Measurements from ENCODE around the gene POT1.
A peak's percentile ranks its signal among the peaks of the same experiment; 100 is the strongest.

POT1 gene

DNA sequence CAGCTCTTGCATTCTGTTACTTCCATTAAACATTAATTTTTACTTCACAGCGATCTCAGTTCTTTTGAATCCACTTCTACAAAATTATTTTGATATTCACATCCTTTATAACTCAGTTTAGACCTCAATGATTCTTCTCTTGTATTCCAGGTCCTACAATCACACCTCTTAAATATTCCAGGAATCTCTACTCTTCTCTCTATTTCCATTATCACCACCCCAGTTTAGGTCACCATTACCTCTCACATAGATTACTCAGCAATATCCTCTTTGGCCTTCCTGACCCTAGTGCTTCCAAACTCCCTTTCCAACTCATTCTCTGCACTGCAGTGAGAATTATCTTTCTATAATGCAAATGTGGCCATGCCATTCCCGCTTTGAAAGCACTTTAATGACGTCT lies 136.9 kb downstream of the POT1 start:
- H3K4me3 ChIP-seq (ENCODE audit: low read depth, low read length), result no peak overlapping the region

DNA sequence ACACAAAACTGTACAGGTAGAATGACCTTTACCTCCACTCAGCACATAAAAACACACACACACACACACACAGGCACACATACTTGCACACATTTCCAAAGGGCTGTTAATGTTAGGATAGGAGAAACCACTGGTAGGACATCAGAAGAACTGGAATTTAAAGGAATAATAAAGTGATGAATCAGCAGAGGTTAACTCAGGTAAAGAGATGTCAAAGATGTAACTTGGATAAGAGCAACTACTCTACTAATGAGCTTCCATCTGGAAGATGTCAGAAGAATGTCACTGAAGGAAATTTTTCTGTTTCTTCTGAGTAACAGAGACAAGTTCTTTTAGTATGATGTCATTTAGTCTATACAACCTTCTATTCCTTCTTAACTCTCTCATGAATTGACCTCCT lies 137.6 kb downstream of the POT1 start:
- no peak overlapping the region for H3K4me3 ChIP-seq (ENCODE audit: low read depth, low read length)
- no peak for TF ChIP-seq CTCF (IDR thresholded peaks at IDR 0.05; ENCODE audit: low read depth, low read length)

More for the DNA sequence above, 136.9 kb downstream of the POT1 start:
- no peak for TF ChIP-seq CTCF (IDR thresholded peaks at IDR 0.05; ENCODE audit: low read depth, low read length)

DNA sequence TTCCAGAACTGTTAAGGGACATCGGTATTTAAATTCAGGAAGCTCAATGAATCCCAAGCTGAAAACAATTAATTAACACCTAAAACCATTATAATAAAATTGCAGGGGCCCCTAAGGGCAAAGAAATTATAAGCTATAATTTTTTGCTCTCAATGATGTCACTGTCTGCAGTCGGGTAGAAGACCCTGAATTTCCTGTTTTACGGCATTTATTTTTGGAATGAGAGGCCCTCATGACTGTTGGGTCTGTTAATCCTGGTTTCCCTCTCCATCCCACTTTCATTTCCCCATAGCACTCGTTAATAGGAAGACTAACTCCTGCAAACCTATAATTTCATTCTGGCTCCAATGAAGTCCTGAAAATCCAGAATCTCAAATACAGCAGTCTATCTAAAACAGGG lies 138.2 kb downstream of the POT1 start:
- TF ChIP-seq CTCF (IDR thresholded peaks at IDR 0.05; ENCODE audit: low read depth, low read length), result no peak
- no peak overlapping the region for H3K4me3 ChIP-seq (ENCODE audit: low read depth, low read length)

DNA sequence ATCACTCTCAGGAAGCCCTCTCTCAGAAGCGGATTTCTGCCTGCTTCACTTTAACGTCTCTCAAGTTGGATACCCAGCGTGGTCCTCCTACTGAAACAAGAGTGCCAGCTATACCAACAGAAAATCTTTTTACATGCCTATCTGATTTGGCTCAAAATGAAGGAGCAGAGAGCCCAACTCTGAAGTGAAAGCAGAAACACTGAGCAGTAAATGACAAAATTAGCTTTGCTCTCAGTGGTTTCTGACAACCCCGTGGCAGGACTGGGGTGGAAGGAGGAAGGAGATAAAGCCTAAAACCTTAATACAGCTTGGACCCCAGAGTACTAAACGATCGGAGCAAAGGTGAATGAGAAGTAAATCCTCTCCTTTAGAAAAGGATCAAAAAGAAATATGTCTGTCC lies 139.0 kb downstream of the POT1 start:
- no peak overlapping the region for H3K4me3 ChIP-seq (ENCODE audit: low read depth, low read length)
- TF ChIP-seq CTCF (IDR thresholded peaks at IDR 0.05; ENCODE audit: low read depth, low read length), result no peak

DNA sequence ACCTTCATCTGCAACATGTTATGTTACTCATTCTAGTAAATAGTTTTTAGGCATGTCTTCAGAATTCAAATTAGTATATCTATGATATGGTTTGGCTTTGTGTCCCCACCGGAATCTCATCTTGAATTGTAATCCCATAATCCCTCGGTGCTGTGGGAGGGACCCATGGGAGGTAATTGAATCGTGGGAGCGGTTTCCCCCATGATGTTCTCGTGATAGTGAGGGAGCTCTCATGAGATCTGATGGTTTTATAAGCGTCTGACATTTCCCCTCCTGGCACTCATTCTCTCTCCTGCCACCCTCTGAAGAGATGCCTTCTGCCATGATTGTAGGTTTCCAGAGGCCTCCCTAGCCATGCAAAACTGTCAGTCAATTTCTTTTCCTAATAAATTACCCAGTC lies 143.6 kb downstream of the POT1 start:
- TF ChIP-seq CTCF (IDR thresholded peaks at IDR 0.05; ENCODE audit: low read depth, low read length), result no peak
- no peak overlapping the region for H3K4me3 ChIP-seq (ENCODE audit: low read depth, low read length)

GRCh38 chr7:124784879-124785818 lies 144.5 kb downstream of the POT1 start:
- TF ChIP-seq CTCF (IDR thresholded peaks at IDR 0.05; ENCODE audit: low read depth, low read length), result peak; percentile 83

DNA sequence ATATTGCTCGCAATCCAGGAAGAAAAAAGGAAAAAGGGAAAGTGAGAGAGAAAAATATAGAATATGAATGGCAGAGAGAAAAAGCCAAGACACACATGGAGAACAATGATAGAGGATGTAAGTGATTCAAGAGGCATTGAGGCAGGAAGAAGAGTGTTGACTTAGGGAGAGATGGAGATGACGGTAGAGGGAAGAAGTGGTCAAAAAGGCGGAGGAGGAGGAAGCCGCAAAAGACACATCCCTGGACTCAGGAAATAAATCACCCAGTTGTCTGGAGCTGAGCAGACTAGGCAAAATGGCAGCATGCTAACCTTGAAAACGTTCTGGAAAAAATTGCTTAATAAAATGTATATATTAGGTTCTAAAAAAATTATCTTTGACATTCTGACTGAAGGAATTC lies 146.4 kb downstream of the POT1 start:
- TF ChIP-seq CTCF (IDR thresholded peaks at IDR 0.05; ENCODE audit: low read depth, low read length), result no peak
- H3K4me3 ChIP-seq (ENCODE audit: low read depth, low read length), result no peak overlapping the region

More at GRCh38 chr7:124784879-124785818, 144.5 kb downstream of the POT1 start:
- H3K4me3 ChIP-seq (ENCODE audit: low read depth, low read length), result no peak overlapping the region

Data from WI38 (cell line).